Testis (tissue), 3 donors: ENCODE data around the gene LYRM7. TPM values are rescaled to one million over a fixed set of nuclear protein-coding genes. Genes with fewer than 3 reads are reported as not detected.
A peak's percentile ranks its signal among the peaks of the same experiment; 100 is the strongest.

Experiments used
- DNase-seq: peaks from one replicate; pipeline ENCODE4 v3.0.0-alpha.2; 2019
- H3K27ac ChIP-seq, 2 donors: fragments of 200-600 bp; sonication (generic); one replicate each; pipeline ENCODE4 v1.5.1; 2019
- H3K27me3 ChIP-seq: fragments of 200-600 bp; sonication (generic); one replicate; pipeline ENCODE4 v1.5.1; 2019
- H3K36me3 ChIP-seq: fragments of 200-600 bp; sonication (generic); one replicate; pipeline ENCODE4 v1.5.1; 2017; ENCODE audit warnings: low read depth; ENCODE audit errors: missing control alignments
- H3K4me1 ChIP-seq: fragments of 200-600 bp; sonication (generic); one replicate; pipeline ENCODE4 v1.5.1; 2019
- H3K4me3 ChIP-seq, 2 donors: fragments of 200-600 bp; sonication (generic); one replicate each; pipeline ENCODE4 v1.5.1; 2017 to 2019
- H3K9me3 ChIP-seq: fragments of 200-600 bp; sonication (generic); one replicate; pipeline ENCODE4 v1.5.1; 2017
- CTCF ChIP-seq, 3 experiments: fragments of 450-650 bp in 2 of 3; fragments of 200-600 bp in 1 of 3; sonication (generic) in 1 of 3; IDR thresholded peaks; one replicate each; pipeline ENCODE4 v1.5.1; 2016 to 2019; ENCODE audit warnings: antibody characterized with exemption in 3 of 3, mild to moderate bottlenecking in 2 of 3, moderate library complexity in 1 of 3
- POLR2A ChIP-seq: fragments of 450-650 bp; IDR thresholded peaks from one replicate; pipeline ENCODE4 v1.6.1; 2017; ENCODE audit warnings: antibody characterized with exemption, mild to moderate bottlenecking, moderate library complexity
- WGBS, 2 donors: methylation state at CpG; one replicate each; pipeline ENCODE4 v1.1.5; 2018; 5-methylcytosine and 5-hydroxymethylcytosine counted together
- intact Hi-C: fragments of 100-400 bp; cut with DNase I; formaldehyde crosslinking; loops from one replicate; pipeline ENCODE4 v1.15.1; 2023; ENCODE audit warnings: low total_unique reads
- polyA plus RNA-seq: library from polyadenylated mRNA; stranded (reverse); fragments of 350-450 nt; fragmentation: Illumina TruSeq; extraction: RNeasy Lipid Tissue Mini Kit (QIAGEN cat#74804); gene quantifications from one replicate; pipeline ENCODE4 v1.2.3, GENCODE V29; 2014; ENCODE audit warnings: low read depth, low replicate concordance; ENCODE audit not compliant: insufficient read depth
- total RNA-seq, 2 donors: library from RNA; depleted of rRNA; stranded (reverse); fragments of >200 nt; gene quantifications; one replicate each; pipeline ENCODE4 v1.2.3, GENCODE V29; 2016

LYRM7 gene
- total and polyA plus RNA-seq, 3 donors from 2014 or later = 12.1 to 14.4 (median 13.2) TPM

- intact Hi-C loops = no loop called here
- Histone ChIP-seq H3K9me3 (no peaks in the 10 kb centered on the region), H3K36me3 (no peaks in the 10 kb centered on the region), H3K4me1 (no peaks in the 10 kb centered on the region), H3K27ac (no peak overlapping the region), H3K27me3 (no peaks in the 10 kb centered on the region), H3K4me3 (no peak overlapping the region)
- DNase-seq = no peak
- WGBS, 2 donors = 95 to 97% methylated on average over 2 of the region's 2 CpGs
- no peak for TF ChIP-seq CTCF (IDR thresholded peaks at IDR 0.05)
Measured at GRCh38 chr5:131156385-131156784, 14.4 kb upstream of the LYRM7 start.

- no peaks in the 10 kb centered on the region for H3K27me3 ChIP-seq
- intact Hi-C loops = no loop called here
- no peaks in the 10 kb centered on the region for H3K36me3 ChIP-seq
- no peaks in the 10 kb centered on the region for H3K9me3 ChIP-seq
- TF ChIP-seq POLR2A (no peak), CTCF (IDR thresholded peaks at IDR 0.05) (no peak)
- no peak overlapping the region for H3K4me3 ChIP-seq
- WGBS, 2 donors = 93 to 97% methylated on average over 5 of the region's 5 CpGs
- H3K27ac ChIP-seq = no peak overlapping the region
- no peak for DNase-seq
- no peaks in the 10 kb centered on the region for H3K4me1 ChIP-seq
Measured at GRCh38 chr5:131156957-131157356, 13.8 kb upstream of the LYRM7 start.

- intact Hi-C loops = loop anchor here (10.0 kb wide), 1 partner anchor 105 kb away; the partner anchor contains the start of gene CDC42SE2
- Histone ChIP-seq H3K36me3 (no peaks in the 10 kb centered on the region), H3K27ac (no peak overlapping the region), H3K27me3 (no peaks in the 10 kb centered on the region), H3K9me3 (no peaks in the 10 kb centered on the region), H3K4me1 (no peaks in the 10 kb centered on the region), H3K4me3 (no peak overlapping the region)
- WGBS, 2 donors = 73 to 74% methylated on average over 2 of the region's 2 CpGs
- no peak for TF ChIP-seq CTCF (IDR thresholded peaks at IDR 0.05)
- TF ChIP-seq POLR2A = no peak
- DNase-seq = no peak
Measured at GRCh38 chr5:131160134-131160533, 10.6 kb upstream of the LYRM7 start.

GRCh38 chr5:131163276-131164119 lies 7.2 kb upstream of the LYRM7 start:
- no peak for TF ChIP-seq POLR2A
- TF ChIP-seq CTCF (IDR thresholded peaks at IDR 0.05) = no peak
- no peaks in the 10 kb centered on the region for H3K27me3 ChIP-seq
- peak overlapping the region; percentile 79 to 86 for H3K4me3 ChIP-seq
- DNase-seq = no peak
- H3K27ac ChIP-seq = peak overlapping the region; percentile 16 to 93
- H3K9me3 ChIP-seq = no peaks in the 10 kb centered on the region
- 24 to 31% methylated on average over 9 of the region's 9 CpGs for WGBS, 2 donors
- intact Hi-C loops = loop anchor here (10.0 kb wide), 1 partner anchor 101 kb away; the partner anchor contains the start of gene CDC42SE2
- no peaks in the 10 kb centered on the region for H3K36me3 ChIP-seq
- H3K4me1 ChIP-seq = peaks cover 3% of the 10 kb centered on the region
